Stimulated activated CD4-positive, alpha-beta T cell treated with anti-CD3 and anti-CD28 coated beads, TNF-alpha, amount 100 ng/mL, for 1 hour (primary cell): ENCODE results near the gene SLC35E1.

Source experiments
- DNase-seq, 3 donors: peaks; one replicate each; pipeline ENCODE4 v3.0.0-alpha.2; 2020; ENCODE audit warnings: low read depth in 3 of 3, low spot score in 1 of 3

Gene SLC35E1

DNA sequence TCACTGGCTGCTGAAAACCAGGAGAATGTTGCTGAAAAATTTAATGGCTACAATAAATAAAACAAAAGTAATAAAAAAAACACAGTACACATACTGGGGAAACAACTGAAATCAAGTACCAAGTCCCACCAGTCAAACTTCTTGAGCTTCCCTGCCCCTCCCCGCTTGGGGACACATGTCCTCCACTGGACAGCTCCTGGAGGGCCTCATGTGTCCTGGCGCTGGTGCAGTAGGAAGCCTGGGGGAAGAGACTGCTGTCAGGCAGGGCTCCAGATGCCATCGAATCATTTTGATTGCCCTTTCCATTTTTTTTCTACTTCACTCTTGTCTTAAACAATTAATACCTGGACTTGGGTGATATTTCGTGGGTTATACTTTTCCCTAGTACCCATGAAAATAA lies 26.6 kb upstream of the SLC35E1 start:
- no peak for DNase-seq

- DNase-seq = no peak
These were observed 24.2 kb upstream of the SLC35E1 start for GRCh38 chr19:16596399-16596798.

- DNase-seq = no peak
These were observed 22.9 kb upstream of the SLC35E1 start for GRCh38 chr19:16595097-16595496.

GRCh38 chr19:16594681-16595091 lies 22.5 kb upstream of the SLC35E1 start:
- no peak for DNase-seq

DNA sequence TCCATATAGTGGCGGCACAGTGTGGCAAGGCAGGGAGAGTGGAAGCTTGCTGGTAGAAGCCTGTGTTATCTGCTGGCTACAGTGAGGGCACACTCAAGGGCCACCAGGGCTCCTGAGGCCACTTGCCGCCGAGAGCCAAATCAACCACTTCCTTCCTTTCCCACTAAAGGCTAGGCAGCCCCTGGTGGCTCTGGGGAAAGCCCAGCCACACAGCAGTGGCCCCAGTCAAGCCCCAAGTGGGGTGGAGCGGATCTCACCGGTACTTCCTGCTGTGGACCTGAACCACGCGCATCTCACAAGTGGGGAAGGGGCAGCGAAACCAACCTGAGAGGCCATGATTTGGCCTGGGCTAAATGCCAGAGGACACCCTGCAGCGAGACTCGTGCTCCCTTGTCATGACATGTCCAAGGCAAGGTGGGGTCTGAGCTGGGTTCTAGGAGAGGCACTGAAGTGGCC lies 21.9 kb upstream of the SLC35E1 start:
- DNase-seq = no peak

DNA sequence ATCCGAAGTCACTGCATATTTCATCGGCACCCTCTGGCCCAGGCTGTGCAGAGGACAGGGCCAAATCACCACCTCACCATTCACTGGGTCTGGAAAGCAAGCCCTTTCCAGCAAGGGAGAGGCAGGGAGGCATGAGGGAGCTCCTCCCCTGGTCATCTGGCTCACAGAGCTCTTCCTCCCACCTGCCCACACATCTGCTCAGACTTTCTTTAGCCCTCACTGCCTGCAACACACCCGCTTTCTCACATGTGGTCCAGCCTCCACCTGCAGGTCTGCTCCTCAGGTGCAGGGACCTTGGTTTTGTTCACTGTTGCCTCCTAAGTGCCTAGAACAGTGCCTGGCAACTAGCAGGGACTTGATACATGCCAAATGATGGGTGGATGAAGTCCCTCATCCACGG lies 21.0 kb upstream of the SLC35E1 start:
- DNase-seq = no peak

DNA sequence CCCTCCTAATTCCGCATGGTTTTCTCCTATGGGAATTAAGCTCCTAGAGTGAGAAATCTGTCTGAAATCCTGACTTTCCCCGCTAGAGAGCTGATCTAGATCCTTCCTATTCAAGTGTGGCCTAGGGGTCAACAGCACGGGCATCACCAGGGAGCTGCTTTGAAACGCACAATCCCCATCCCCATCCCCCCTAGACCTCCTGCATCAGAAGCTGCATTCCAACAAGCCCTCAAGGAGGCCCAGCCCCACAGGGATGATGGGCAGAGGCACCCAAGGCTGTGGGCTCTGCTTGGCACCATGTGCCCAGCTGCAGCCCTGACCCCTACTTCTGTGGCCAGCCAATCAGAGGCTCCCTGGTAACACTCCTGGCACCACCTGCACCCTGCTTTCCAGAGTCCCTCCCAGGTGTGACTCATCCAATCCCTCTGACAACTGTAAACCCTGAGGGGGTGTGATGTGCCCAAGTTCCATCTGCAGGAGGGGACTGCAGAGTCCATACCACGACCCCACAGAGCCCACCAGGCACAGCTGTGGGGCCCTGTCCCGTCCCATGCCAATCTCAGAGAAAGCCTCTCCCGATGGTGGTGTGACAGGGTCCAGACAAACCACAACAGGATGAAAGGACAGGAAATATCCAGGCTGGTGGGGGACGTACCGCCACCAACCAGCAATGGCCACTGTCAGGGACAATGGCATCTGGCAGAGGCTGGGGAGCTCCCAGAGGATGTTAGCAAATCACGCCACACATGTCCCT lies 19.8 kb upstream of the SLC35E1 start:
- no peak for DNase-seq

DNA sequence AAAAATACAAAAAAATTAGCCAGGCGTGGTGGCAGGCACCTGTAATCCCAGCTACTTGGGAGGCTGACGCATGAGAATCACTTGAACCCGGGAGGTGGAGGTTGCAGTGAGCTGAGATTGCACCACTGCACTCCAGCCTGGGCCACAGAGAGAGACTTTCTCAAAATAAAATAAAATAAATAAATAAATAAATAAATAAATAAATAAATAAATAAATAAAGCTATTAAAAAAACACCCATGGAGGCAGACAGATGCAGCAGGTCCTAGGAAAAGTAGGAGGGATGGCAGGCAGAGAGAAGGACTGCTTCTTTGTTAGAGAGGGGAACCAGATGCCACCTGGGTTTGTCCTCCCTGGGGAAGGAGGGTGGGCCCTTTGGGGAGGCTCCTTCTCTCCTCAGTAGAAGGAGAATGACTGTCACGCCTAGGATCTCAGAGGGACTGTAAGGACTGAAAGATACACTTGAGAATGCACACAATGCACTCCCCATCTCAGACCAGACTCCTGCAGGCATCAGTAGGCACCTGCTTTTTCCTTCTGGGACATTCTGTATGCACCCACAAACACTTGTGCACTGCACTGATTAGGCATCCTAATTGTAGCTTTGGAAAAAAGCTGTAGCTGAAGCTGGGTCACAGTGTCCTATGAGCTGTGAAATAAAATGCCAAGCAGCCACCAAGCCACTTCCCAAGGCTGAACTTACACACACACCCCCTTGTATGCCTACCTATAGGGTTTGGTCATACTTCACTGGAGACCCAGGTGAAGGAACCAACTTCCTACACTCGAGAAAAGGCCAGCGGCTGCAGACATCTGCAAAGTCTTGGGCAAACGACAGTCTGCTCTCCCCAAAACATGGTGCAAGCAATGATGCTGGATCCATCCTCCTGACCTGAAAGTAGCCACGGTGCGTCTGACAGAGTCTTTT lies 18.9 kb upstream of the SLC35E1 start:
- no peak for DNase-seq

- no peak for DNase-seq
These were observed 17.7 kb upstream of the SLC35E1 start for GRCh38 chr19:16589917-16590316.

DNA sequence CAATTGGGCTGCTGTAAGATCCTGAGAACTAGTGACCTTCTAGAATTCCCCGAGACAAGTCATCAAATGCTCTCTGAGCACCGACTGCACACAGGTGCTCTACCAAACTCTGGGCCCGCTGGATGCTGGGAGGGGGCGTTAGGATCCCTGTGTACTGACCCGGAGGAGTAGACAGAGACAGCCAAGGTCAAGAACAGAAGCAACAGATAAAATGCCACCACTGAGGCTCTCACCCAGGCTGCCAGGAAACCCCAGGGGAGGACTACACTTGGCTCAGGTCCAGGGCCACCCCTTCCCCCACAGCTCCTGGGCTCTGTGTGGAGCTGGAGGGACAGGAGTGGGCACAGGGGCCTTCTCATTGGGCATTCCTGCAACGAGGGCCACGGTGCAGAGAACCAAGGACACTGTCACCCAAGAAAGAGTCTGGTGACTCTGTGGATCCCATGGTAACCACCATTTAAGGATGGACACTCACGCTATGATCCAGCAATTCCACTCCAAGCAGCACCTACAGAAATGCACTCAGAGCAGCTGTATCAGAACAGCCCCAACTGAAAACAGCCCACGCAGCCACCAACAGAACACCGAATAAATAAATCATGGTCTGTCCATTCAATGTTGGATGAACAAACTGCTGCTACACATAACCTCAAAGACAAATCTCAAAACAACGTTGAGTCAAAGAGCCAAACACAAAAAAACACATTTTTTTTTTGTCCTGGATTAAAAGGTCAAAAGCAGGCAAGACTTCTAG lies 16.8 kb upstream of the SLC35E1 start:
- DNase-seq = no peak

DNA sequence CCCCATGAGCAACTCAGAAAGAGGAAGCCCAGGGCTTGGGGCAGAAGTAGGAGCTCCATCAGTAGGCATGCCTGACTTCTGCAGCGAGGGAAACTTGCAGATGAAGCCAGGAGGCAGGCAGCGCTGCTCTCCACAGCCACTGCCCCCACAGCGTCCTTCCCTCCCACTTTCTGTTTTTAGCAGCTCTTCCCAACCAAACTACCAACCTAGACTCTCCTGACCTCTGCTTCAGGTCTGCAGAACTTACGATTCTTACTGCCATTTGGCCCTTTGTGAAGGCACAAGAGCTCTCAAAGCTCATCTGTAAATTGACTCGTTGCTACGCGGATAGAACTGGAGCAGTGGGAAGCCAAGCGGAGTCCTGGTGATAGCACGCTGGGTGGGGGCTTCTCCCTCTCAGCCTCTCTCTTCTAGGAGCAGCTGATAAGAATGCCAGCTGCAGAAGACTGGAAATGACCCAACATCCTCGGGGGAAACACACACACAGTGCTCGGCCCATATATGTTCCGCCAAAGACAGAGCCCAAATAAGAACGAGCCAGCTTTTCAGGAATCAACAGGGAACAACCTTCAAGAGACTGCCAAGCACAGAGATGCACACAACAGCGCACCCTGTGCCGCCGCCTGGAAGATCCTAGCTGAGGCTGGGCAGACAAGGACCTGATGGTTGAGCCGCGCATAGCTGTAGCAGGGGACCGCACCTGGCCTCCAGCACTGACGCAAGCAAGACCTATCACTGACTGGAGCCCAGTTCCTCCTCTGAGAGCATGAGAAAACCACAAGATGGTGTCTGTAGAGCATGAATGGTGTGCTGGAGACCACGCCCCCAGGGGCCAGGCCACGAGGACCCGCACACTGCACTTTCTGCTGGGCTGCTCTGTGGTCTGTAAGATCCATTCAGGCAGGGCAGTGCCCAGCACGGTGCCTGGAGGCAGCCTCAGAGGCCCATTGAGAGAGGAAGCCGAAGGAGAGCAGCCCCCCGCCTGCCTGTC lies 15.9 kb upstream of the SLC35E1 start:
- DNase-seq = no peak

DNA sequence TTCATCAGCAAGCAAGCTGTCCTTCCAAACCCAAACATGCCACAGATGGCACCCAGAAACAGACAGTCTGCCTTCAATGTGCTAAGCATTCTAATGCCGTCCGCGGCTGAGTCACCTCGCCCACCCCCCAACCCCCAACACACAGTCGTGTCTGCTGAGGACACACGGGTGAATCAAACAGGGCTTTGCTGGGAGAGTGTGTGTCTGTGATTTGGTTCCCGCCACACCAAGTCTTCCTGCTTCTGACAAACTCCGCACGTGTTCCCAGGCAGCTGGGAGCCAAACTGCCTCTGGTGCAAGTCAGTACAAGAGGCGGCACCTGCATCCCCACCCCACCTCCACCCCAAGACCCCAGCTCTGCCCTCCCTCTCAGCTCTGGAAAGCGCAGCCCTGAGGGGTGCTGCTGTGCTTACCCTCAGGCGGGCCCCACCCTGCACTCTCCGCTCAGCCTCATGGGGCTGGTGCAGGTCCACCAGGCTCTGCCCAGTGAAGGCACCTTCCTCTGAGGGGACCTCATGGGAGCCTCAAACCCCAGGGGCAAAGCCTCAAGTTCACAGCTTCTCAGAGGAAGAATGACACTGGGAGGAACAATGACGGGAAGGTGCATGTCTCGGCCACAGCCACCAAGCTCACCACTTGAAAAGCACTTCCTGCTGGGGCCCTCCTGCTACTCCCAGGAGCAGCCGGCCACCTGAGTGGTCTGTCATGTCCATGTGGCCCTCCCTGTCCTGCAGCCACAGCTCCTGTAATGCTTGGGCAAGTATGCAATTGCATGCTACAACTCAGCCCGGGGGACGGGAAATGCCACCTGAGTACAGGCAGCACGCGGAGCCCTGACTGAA lies 15.0 kb upstream of the SLC35E1 start:
- peak in 2 of 3 donors; percentile 31 to 35 for DNase-seq

GRCh38 chr19:16586477-16586871 lies 14.3 kb upstream of the SLC35E1 start:
- no peak for DNase-seq

DNA sequence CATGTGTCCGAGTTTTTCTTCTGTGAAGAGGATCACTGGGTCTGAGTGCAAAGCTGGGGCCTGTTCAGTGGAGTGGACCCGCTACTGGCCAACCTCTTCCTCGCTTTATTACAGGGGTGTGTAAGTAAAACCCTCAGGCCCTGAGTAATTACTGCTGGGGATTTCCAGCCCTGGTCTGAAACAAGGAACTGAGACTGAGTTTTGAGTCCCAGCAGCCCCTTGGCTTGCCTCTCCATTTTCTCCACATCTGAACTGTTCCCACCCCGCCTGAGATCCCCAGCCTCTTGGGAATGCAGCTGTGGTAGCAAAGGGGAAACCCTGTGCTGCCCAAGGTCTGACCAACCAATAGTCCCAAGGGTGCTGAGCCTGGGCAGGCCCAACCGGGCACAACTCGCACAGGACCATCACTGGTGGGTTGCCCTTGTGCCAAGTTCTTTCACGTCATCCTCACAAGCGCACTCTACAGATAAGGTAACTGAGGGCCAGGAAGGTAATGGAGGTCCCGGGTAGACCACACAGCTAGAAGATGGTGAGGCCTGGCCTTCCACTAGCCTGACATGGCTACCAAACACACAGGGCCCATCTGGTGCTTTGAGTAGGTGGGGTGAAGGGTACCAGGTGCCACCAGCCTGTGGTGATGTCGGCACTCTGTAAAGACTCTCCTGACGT lies 13.7 kb upstream of the SLC35E1 start:
- no peak for DNase-seq

- DNase-seq = no peak
These were observed 13.0 kb upstream of the SLC35E1 start for GRCh38 chr19:16585094-16585801.

- peak; percentile 65 to 80 (median 70) for DNase-seq
These were observed 12.3 kb upstream of the SLC35E1 start for GRCh38 chr19:16584248-16585093.
